Sigmoid colon (tissue), 3 donors: ENCODE data around the gene ZFYVE28.

Experiments
- POLR2A ChIP-seq, 2 donors: fragments of 450-650 bp; IDR thresholded peaks; one replicate each; pipeline ENCODE4 v1.6.1; 2016; ENCODE audit warnings: antibody characterized with exemption in 2 of 2, mild to moderate bottlenecking in 2 of 2, moderate library complexity in 2 of 2
- TF ChIP-seq, protein P1 (sequence below), 4 experiments: fragments of 450-650 bp in 3 of 4; fragments of 200-600 bp in 1 of 4; IDR thresholded peaks; one replicate each; pipeline ENCODE4 v1.5.1; 2016 to 2019; ENCODE audit warnings: antibody characterized with exemption in 4 of 4, mild to moderate bottlenecking in 3 of 4, moderate library complexity in 2 of 4

DNA sequence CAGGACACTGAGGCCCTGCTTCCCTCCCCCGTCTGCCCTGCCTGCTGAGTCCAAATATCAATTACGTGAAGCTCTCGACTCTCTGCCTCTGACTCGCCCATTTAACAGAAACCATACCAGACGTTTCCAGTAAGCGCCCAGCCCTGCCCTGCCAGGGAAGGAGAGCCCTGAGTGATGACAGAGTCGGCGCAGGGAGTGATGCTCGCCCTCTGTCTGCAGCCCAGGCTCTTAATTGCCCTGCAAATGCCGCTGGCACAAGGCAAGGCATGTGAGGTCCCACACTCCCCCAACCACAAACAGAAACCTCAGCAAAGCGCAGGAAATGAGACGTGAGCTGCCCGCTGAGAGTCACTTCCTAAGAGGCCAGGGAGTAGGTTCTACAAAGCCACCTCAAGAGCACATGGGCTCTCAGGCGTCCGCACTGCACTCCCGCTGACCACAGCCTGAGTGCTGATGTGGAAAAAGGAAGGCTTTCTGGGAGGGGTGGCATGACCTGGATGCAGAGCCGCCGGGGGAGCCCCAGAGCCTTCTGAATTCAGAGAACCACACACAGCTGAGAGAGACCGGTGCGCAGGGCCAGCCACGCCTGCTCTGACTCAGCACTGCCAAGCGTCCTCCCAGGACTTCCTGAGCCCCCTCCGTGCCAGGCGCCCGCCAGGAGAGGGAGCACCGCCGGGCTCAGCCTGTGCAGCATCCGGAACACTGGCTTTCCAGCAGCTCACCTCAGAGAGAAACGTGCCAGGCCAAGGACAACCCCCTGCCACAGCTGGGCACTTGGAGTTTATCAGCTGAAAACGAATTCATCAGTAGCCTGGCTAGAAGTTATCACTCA lies 5.3 kb downstream of the ZFYVE28 start:
- TF ChIP-seq, protein P1, sequence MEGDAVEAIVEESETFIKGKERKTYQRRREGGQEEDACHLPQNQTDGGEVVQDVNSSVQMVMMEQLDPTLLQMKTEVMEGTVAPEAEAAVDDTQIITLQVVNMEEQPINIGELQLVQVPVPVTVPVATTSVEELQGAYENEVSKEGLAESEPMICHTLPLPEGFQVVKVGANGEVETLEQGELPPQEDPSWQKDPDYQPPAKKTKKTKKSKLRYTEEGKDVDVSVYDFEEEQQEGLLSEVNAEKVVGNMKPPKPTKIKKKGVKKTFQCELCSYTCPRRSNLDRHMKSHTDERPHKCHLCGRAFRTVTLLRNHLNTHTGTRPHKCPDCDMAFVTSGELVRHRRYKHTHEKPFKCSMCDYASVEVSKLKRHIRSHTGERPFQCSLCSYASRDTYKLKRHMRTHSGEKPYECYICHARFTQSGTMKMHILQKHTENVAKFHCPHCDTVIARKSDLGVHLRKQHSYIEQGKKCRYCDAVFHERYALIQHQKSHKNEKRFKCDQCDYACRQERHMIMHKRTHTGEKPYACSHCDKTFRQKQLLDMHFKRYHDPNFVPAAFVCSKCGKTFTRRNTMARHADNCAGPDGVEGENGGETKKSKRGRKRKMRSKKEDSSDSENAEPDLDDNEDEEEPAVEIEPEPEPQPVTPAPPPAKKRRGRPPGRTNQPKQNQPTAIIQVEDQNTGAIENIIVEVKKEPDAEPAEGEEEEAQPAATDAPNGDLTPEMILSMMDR (IDR thresholded peaks at IDR 0.05) = peak in 3 of 4 experiments; percentile 29 to 33 (median 32)
- TF ChIP-seq POLR2A (IDR thresholded peaks at IDR 0.05) = no peak
